DMS 273 treated with DMSO at 0.1 percent for 48 hours (cell line): ENCODE measurements around the gene HIKESHI.
"Not testable (repeated sequence)": the region's sequence is repeated elsewhere in the genome, so short reads cannot be mapped to it uniquely, and the experiment has no call there.

Experiments used
- DNase-seq: peaks from one replicate; lab custom pipeline; 2025; lab: John Stamatoyannopoulos, UW

The HIKESHI gene

DNA sequence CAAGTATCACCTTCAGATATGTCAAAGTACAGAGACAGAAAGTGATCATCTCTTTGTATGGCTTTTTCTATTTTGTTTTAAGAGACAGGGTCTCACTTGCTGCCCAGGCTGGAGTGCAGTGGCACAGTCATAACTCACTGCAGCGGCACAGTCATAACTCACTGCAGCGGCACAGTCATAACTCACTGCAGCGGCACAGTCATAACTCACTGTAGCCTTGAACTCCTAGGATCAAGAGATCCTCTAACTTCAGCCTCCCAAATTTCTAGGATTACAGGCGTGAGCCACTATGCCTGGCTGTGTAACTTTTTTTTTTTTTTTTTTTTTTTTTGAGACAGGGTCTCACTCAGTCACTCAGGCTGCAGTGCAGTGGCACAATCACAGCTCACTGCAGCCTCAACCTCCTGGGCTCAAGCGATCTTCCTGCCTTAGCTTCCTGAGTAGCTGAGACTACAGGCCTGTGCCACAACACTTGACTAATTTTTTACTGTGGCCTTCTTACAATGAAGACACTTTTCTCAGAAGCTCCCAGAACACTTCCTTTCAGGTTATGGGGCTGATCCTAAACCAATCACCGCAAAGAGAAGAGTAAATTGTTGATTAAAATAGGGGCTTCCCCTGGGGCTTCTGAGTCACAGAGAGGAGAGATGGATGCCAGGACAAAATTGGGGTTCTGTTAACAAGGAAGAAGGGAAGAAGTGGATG is 9.0 kb upstream of the HIKESHI start:
- no peak for DNase-seq

DNA sequence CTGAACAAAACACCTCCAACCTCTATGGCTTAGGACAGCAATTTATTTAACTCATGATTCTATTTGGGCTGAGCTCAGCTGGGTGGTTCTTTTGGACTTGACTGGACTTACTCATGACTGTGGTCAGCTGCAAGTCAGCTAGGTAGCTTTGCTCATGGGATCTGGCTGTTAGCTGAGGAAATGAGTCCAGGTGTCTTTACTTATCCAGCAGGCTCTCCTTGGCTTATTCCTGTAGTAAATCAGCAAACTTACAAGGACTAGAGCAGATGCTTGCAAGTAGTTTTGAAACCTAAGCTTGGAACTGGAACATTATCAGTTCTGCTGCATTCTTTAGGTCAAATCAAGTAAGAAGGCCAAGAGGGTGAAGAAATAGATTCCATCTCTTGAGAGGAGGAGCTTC is 8.0 kb upstream of the HIKESHI start:
- DNase-seq, result no peak

GRCh38 chr11:86301742-86302091 is 323 bp upstream of the HIKESHI start:
- DNase-seq, result no peak

- no peak for DNase-seq
Observed at GRCh38 chr11:86303257-86303656, 1.2 kb downstream of the HIKESHI start.

GRCh38 chr11:86308710-86309109 is 6.7 kb downstream of the HIKESHI start:
- DNase-seq, result not testable (repeated sequence)

DNA sequence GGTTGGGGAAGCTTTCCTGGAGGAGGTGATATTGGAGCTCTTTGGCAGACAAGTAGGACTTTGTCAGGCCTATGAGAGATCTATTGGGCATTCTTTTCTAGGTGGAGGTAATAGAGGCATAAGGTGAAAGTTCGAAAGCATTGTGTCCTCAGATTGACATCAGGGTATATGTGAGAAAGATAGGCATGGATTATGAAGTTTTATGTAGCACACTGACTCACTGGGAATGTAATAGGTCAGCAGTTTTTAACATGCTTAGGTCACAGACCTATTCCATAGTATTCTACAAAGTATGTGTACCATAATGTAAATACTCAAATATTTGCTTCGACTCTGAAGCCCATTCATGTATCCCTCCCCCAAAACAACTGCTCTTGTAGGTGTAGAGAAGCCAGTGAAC is 11.8 kb downstream of the HIKESHI start:
- no peak for DNase-seq

DNA sequence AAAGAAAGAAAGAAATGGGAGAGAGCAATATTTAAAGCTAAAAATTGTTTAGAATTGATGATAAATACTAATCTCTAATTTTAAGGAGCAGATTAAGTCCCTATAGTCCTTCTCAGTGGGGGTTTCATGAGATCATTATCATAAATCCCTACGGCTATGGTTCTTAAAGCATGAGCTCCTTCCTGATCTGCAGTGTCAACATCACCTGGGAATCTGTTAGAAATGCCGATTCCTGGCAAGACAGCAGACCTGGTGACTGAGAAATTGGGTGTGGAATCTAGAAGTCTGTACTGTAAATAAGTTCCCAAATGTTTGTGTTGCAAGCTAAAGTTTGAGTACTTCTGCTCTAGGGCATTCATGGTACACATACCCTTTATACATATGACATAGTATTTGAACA is 12.6 kb downstream of the HIKESHI start:
- DNase-seq, result no peak

DNA sequence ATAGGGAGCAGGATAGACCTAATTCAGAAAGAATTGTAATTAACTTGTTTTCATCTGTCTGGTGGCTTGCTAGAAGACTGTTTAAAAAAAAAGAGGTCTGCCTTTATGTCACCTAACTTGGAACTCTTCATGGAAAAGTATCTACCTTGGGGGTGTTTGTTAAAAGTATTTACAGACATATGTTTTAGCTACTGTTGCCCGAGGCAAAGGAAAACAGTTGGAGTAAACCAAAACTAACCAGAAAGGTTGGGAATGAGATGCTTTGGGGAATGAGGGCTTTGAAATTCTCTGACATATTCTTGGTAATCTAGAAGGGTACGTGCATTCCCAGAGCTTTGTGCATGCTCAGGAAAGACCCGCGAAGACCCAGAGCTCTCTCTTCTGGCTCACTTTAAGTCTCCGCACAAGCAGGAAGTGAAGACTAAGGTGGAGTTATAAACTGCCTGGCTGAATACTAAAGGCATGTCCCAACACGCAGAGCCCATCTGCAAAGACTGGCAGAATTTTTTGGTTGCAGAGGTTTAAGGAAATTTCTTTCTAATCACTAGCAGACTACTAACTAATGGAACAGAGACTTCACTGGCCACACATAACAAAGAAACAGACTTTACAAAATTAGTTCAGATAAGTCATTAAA is 33.2 kb downstream of the HIKESHI start:
- DNase-seq, result no peak

DNA sequence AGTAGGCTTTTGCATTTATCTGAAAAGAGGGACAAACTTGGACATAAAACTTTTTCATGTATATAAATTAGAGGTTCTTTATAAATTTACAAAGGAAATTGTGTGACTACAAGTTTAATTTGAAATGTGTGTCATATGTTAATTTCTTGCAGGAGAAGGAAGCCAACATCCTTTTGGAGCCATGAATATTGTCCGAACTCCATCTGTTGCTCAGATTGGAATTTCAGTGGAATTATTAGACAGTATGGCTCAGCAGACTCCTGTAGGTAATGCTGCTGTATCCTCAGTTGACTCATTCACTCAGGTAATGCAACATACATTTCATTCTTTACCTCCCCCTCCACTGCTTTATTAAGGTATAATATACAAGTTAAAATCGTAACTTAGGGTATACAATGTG is 35.2 kb downstream of the HIKESHI start:
- DNase-seq, result no peak

GRCh38 chr11:86341382-86341781 is 39.3 kb downstream of the HIKESHI start:
- no peak for DNase-seq

GRCh38 chr11:86346513-86346912 is 44.5 kb downstream of the HIKESHI start:
- no peak for DNase-seq

- no peak for DNase-seq
Observed at GRCh38 chr11:86355256-86355655, 53.2 kb downstream of the HIKESHI start.

DNA sequence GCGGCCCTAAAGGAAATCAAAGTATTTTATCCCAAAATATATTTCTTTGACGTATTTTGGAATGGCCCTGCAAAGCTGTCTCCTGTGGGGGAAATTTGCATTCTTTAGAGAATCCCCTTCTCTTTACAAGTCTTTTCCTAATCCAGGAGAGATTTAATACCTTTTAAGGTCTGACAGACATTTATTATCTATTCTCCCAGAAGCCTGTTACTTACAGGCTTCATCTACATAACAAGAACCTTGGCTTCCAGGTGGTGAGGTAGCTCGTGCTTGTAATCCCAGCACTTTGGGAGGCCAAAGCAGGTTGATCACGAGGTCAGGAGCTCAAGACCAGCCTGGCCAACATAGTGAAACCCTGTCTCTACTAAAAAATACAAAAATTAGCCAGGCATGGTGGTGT is 55.4 kb downstream of the HIKESHI start:
- DNase-seq, result not testable (repeated sequence)

DNA sequence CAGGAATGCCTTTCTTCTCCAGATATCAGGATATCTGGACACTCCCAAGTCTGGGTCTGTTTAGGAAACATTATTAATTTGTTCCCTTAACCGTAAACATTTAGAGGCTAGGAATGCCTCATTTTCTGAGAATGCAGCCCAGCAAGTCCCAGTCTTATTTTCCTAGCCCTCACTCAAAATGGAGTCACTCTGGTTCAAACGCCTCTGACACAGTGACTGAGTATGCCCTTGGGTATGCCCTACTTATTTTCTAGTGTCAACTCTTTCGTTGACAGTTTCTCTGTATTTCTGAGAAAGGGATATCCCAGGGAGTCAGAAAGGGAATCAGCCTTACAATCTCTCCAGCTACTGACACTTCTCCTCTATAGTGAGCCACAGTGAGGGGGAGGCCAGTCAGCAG is 56.7 kb downstream of the HIKESHI start:
- no peak for DNase-seq

DNA sequence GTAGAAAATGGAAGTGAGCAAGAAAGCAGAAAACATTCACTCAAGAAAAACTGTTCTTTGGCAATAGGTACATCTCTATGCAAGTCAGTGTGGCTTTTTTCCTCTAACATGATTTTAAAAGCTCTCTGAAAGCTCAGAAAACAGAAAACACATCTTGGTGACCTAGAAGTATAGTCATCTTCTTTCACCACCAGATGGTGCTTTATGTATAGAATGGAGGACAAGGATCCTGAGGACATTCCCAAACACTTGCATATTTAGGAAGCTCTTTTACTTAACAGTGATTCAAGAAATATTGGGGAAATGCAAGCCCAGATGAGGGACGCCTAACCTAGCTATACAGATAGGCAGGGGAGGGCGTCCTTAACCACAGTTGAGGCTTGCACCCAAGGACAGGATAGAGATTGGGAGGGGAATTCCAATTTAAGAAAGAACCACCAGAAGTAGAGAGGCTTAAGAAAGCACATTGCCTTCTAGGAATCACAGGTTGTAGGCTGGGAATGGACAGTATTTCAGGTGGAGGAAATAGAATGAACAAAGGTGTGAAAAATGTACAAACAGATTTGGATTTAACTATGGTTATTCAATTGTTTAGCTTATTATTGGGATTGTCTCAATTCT is 58.8 kb downstream of the HIKESHI start:
- no peak for DNase-seq

GRCh38 chr11:86363424-86363823 is 61.4 kb downstream of the HIKESHI start:
- DNase-seq, result no peak

DNA sequence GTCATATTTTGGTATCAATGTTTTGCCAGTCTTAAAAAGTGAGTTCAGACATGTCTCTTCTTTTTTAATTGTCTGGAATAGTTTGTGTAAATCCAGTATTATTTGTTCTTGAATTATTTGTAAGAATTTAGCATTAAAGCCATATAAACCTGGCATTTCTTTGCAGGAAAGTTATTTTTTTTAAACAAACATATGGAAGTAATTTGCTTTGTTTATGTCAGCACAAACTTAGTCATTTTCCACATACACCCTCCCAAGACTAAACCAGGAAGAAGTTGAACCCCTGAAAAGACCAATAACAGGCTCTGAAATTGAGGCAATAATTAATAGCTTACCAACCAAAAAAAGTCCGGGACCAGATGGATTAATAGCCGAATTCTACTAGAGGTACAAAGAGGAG is 63.5 kb downstream of the HIKESHI start:
- DNase-seq, result no peak

GRCh38 chr11:86369668-86370067 is 67.6 kb downstream of the HIKESHI start:
- no peak for DNase-seq

DNA sequence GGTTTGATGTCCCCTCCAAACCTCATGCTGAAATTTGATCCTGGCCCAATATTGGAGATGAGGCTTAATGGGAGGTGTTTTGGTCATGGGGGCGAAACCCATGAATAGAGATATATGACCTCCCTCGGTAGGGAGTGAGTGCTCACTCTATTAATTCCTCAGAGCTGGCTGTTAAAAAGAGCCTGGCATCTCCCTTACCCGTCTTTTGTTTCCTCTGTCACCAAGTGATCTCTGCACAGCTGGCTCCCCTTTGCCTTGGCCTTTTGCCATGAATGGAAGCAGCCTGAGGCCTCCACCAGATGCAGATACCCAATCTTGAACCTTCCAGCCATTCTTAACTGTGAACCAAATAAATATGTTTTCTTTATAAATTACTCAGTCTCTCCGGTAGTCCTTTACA is 68.1 kb downstream of the HIKESHI start:
- no peak for DNase-seq

DNA sequence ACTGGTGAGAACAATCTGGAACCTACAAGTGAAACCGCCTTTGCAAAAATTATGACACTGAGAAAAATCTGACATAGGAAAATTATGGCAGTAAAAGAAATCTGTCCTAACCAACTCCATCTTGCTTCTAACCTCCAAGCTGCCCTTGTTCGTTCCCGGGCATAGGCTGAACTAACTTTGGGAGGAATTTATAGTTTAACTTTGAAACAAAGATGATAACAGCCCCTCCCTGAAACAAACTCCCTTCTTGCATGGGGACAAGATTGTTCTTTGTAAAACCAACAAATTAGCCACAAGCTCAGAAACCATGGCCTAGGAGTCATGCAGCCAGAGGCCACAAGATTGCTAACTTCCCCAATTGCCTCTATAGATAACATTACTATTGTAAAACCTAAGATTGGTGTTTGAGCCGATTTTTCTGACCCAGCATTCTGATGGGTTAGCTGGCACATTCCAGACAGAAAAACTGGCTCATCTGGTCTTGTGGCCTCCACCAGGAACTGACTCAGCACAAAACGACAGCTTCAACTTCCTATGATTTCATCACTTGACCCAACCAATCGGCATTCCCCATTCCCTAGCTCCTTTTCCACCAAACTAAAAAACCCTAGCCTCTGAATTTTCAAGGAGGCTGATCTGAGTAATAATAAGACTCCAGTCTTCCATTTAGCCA is 69.0 kb downstream of the HIKESHI start:
- no peak for DNase-seq

DNA sequence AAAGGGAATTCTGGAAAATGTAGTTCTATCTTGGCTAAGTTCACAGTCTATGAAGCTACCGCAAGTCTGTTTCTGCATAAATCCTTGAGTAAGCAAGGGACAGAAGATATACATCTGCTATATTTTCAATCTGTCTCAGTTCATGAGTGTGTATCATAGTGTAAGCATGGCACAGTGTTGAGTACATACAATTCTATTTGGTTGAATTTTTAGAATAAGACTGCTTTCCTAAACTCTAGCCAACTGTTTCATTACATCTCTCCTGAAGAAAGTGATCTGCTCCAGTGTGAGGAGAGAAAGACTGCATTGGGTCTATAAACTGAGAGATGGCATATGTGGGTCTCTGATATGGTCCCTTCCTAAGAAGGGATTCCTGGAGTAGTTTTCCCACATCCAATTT is 70.0 kb downstream of the HIKESHI start:
- no peak for DNase-seq

DNA sequence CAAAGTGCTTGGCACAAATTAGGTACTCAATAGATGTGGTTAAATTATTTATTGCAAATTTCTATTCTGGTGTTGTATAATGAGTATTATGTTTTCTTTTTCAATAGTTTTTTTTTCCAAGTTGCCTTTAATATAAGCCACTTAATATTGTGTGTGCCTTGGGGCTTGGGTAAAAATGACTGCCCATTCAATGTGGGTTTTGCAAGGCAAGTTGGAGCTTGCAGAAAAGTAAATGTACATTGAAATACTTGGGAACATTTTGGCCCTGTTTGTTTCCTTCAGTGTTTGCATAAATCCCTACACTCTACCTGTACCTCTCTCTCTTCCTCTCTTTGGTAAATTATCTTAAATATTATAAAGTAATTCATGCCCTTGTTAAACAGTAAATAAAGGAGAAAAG is 70.5 kb downstream of the HIKESHI start:
- DNase-seq, result no peak

DNA sequence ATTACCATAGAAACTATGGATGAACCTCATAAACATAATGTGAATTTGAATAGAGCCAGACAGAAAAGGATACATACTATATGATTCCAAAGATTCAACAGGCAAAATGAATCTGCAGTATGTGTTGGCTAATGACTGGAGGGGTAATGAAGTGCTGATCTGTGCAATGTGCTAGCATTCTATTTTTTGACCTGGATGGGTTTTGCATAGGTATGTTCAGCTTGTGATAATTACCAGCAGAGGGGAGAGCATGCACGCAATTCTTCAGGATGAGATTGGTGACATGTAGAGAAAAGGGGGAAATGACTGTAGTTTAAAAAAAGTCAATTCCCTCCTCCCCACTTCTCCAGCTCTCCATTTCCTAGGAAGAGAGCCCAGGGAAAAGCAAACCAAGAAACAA is 72.0 kb downstream of the HIKESHI start:
- DNase-seq, result no peak
